ENCODE results near the gene IGSF9.

IGSF9 gene

GRCh38 chr1:159947942-159948341, 2.5 kb upstream of the IGSF9 start:
- Histone ChIP-seq H3K36me3 (ENCODE audit: insufficient read depth, low read length) (no peaks in the 10 kb centered on the region), H3K9me2 (ENCODE audit: low read depth, low read length) (no peaks in the 10 kb centered on the region), H3K4me1 (ENCODE audit: insufficient read depth, low read length, severe bottlenecking) (no peaks in the 10 kb centered on the region), H3K4me2 (ENCODE audit: low read length) (no peak overlapping the region), H3K27me3 (ENCODE audit: insufficient read depth, low read length) (no peaks in the 10 kb centered on the region), H3K9me3 (ENCODE audit: low read length) (no peaks in the 10 kb centered on the region), H2AFZ (ENCODE audit: low read length) (no peak overlapping the region), H3F3A (ENCODE audit: insufficient read depth, low read length) (no peaks in the 10 kb centered on the region), H4K20me1 (ENCODE audit: insufficient read depth, low read length) (no peaks in the 10 kb centered on the region), H3K79me2 (ENCODE audit: insufficient read depth, low read length) (no peaks in the 10 kb centered on the region), H3K4me3 (ENCODE audit: low read depth, low read length, poor library complexity, severe bottlenecking) (no peak overlapping the region), H3K9ac (ENCODE audit: low read length) (no peak overlapping the region), H3K27ac (ENCODE audit: low read depth, low read length, poor library complexity, severe bottlenecking) (no peak overlapping the region)
- TF ChIP-seq CTCF (IDR thresholded peaks at IDR 0.05; ENCODE audit: low read length) (no peak), EZH2 (IDR thresholded peaks at IDR 0.05; ENCODE audit: borderline replicate concordance, low read length) (no peak)

- no peaks in the 10 kb centered on the region for H3F3A ChIP-seq (ENCODE audit: insufficient read depth, low read length)
- no peak overlapping the region for H2AFZ ChIP-seq (ENCODE audit: low read length)
- H3K27ac ChIP-seq (ENCODE audit: low read depth, low read length, poor library complexity, severe bottlenecking), result no peak overlapping the region
- no peaks in the 10 kb centered on the region for H3K9me2 ChIP-seq (ENCODE audit: low read depth, low read length)
- H3K4me3 ChIP-seq (ENCODE audit: low read depth, low read length, poor library complexity, severe bottlenecking), result no peak overlapping the region
- H3K9ac ChIP-seq (ENCODE audit: low read length), result no peak overlapping the region
- TF ChIP-seq EZH2 (IDR thresholded peaks at IDR 0.05; ENCODE audit: borderline replicate concordance, low read length) (no peak), CTCF (IDR thresholded peaks at IDR 0.05; ENCODE audit: low read length) (no peak)
- no peaks in the 10 kb centered on the region for H3K79me2 ChIP-seq (ENCODE audit: insufficient read depth, low read length)
- H4K20me1 ChIP-seq (ENCODE audit: insufficient read depth, low read length), result no peaks in the 10 kb centered on the region
- H3K4me2 ChIP-seq (ENCODE audit: low read length), result no peak overlapping the region
- H3K9me3 ChIP-seq (ENCODE audit: low read length), result no peaks in the 10 kb centered on the region
- H3K36me3 ChIP-seq (ENCODE audit: insufficient read depth, low read length), result no peaks in the 10 kb centered on the region
- H3K4me1 ChIP-seq (ENCODE audit: insufficient read depth, low read length, severe bottlenecking), result no peaks in the 10 kb centered on the region
- no peaks in the 10 kb centered on the region for H3K27me3 ChIP-seq (ENCODE audit: insufficient read depth, low read length)
Measured at GRCh38 chr1:159946242-159947187, 1.1 kb upstream of the IGSF9 start.

- H3K4me3 ChIP-seq (ENCODE audit: low read depth, low read length, poor library complexity, severe bottlenecking), result no peak overlapping the region
- H3K4me1 ChIP-seq (ENCODE audit: insufficient read depth, low read length, severe bottlenecking), result no peaks in the 10 kb centered on the region
- no peaks in the 10 kb centered on the region for H3K9me2 ChIP-seq (ENCODE audit: low read depth, low read length)
- no peaks in the 10 kb centered on the region for H4K20me1 ChIP-seq (ENCODE audit: insufficient read depth, low read length)
- H3K27me3 ChIP-seq (ENCODE audit: insufficient read depth, low read length), result no peaks in the 10 kb centered on the region
- no peak overlapping the region for H3K9ac ChIP-seq (ENCODE audit: low read length)
- no peak overlapping the region for H2AFZ ChIP-seq (ENCODE audit: low read length)
- no peaks in the 10 kb centered on the region for H3K9me3 ChIP-seq (ENCODE audit: low read length)
- H3K27ac ChIP-seq (ENCODE audit: low read depth, low read length, poor library complexity, severe bottlenecking), result no peak overlapping the region
- no peak overlapping the region for H3K4me2 ChIP-seq (ENCODE audit: low read length)
- H3F3A ChIP-seq (ENCODE audit: insufficient read depth, low read length), result no peaks in the 10 kb centered on the region
- TF ChIP-seq CTCF (IDR thresholded peaks at IDR 0.05; ENCODE audit: low read length), result no peak
- TF ChIP-seq EZH2 (IDR thresholded peaks at IDR 0.05; ENCODE audit: borderline replicate concordance, low read length), result no peak
- H3K36me3 ChIP-seq (ENCODE audit: insufficient read depth, low read length), result no peaks in the 10 kb centered on the region
- no peaks in the 10 kb centered on the region for H3K79me2 ChIP-seq (ENCODE audit: insufficient read depth, low read length)
Measured at GRCh38 chr1:159944623-159945455, 574 bp downstream of the IGSF9 start.
